Heart right ventricle (tissue), 16 donors: ENCODE measurements around the gene SPC24. TPM values are rescaled to one million over a fixed set of nuclear protein-coding genes. Genes with fewer than 3 reads are reported as not detected.
"Not testable (repeated sequence)": the region's sequence is repeated elsewhere in the genome, so short reads cannot be mapped to it uniquely, and the experiment has no call there.

Source experiments
- ATAC-seq, 8 donors: fragments of 200-7000 bp; cut with Tn5 transposase; one replicate each; pipeline ENCODE4 v1.9.1; 2020; ENCODE audit warnings: mild to moderate bottlenecking in 8 of 8, moderate library complexity in 8 of 8, moderate number of reproducible peaks in 1 of 8
- DNase-seq, 2 donors: peaks; one replicate each; pipeline ENCODE4 v3.0.0-alpha.2; 2020
- H3K27ac ChIP-seq, 10 donors: fragments of 200-600 bp; sonication (generic) in 2 of 10; one replicate each; pipeline versions ENCODE4 v1.5.0 to v1.8.0; 2020 to 2022; ENCODE audit warnings: mild to moderate bottlenecking in 3 of 10
- H3K27me3 ChIP-seq, 7 donors: fragments of 200-600 bp; one replicate each; pipeline ENCODE4 v1.8.0; 2021 to 2022; ENCODE audit warnings: mild to moderate bottlenecking in 2 of 7
- H3K36me3 ChIP-seq, 9 donors: fragments of 200-600 bp; sonication (generic) in 1 of 9; one replicate each; pipeline versions ENCODE4 v1.5.0 to v1.8.0; 2020 to 2022; ENCODE audit warnings: mild to moderate bottlenecking in 2 of 9
- H3K4me1 ChIP-seq, 9 donors: fragments of 200-600 bp; sonication (generic) in 1 of 9; one replicate each; pipeline versions ENCODE4 v1.5.0 to v1.8.0; 2020 to 2022; ENCODE audit warnings: mild to moderate bottlenecking in 4 of 9
- H3K4me3 ChIP-seq, 10 donors: fragments of 200-600 bp; sonication (generic) in 2 of 10; one replicate each; pipeline versions ENCODE4 v1.5.0 to v1.8.0; 2020 to 2022; ENCODE audit warnings: mild to moderate bottlenecking in 7 of 10, moderate library complexity in 2 of 10
- H3K9me3 ChIP-seq, 11 donors: fragments of 200-600 bp in 10 of 11; sonication (generic) in 2 of 11; one replicate each; pipeline versions ENCODE4 v1.5.0 to v1.8.0; 2013 to 2022; ENCODE audit warnings: mild to moderate bottlenecking in 2 of 11, control low read depth in 1 of 11, moderate library complexity in 1 of 11
- CTCF ChIP-seq, 9 donors: fragments of 200-600 bp; sonication (generic) in 2 of 9; IDR thresholded peaks; one replicate each; pipeline versions ENCODE4 v1.5.0 to v1.8.0; 2021 to 2022; ENCODE audit warnings: antibody characterized with exemption in 9 of 9, mild to moderate bottlenecking in 5 of 9, moderate library complexity in 1 of 9
- WGBS, 2 donors: extraction: QIAGEN DNeasy Blood & Tissue Kit; methylation state at CpG; one replicate each; pipeline ENCODE4 v1.1.7; 2013; ENCODE audit warnings: inconsistent platforms in 1 of 2; 5-methylcytosine and 5-hydroxymethylcytosine counted together
- intact Hi-C, 10 donors: fragments of 100-400 bp; cut with DNase I; formaldehyde crosslinking; loops; one replicate each; pipeline versions ENCODE4 v1.11.1 to v1.14.2; 2022
- polyA plus RNA-seq, 2 donors: library from polyadenylated mRNA; stranded (reverse); fragments of 200-250 nt; gene quantifications; one replicate each; pipeline ENCODE4 v1.2.3, GENCODE V29; 2013
- total RNA-seq, 10 donors: library from RNA; stranded (reverse); fragmentation: NEBNext Ultra II Directional in 3 of 10; extraction: Animal tissue kit (Norgen Biotek cat#: 25700) in 3 of 10; gene quantifications; one replicate each; pipeline versions ENCODE4 v1.2.1 to v1.2.4, GENCODE V29; 2021 to 2023
- donor health status: Arrhythmogenic right ventricular cardiomyopathy.
- donor health status: ischemic (EF 13 %, LVEDD 7.1; RV severe dilation, severe dysfunction).
- donor health status: healthy with polysubstance abuse.
- donor health status: DM: no; HTN: yes; CAD: no.
- donor health status: DM: no; HTN: no; CAD: no.
- donor health status: ischemic (EF 25% LVEDD 6.9; RV normal size, moderate dysfunction).
- donor health status: ischemic (EF 25% LVEDD 5.7; RV mildly dilated, moderate dysfunction).
- donor health status: healthy.
- donor health status: DM: yes; HTN: yes; CAD: no.
- donor health status: Ischemic cardiomyopathy.
- donor health status: ischemic (EF 35%, LVEDD 5.7; RV mildly dilated, moderate dysfunction).
- donor health status: nonischemic (EF 11% LVEDD 7.7; RV severe dilation, severe dysfunction).
- donor health status: DM: yes; HTN: yes; CAD: no.
- donor health status: PGD.
- donor health status: ischemic (EF 29% LVEDD 5.4; RV normal size, mild dysfunction).
- donor health status: nonischemic (EF 23%, LVEDD 6.1; RV moderate dilation, normal function).

The SPC24 gene
- total and polyA plus RNA-seq, 12 donors, result 0.93 to 8.5 (median 3.2) TPM

DNA sequence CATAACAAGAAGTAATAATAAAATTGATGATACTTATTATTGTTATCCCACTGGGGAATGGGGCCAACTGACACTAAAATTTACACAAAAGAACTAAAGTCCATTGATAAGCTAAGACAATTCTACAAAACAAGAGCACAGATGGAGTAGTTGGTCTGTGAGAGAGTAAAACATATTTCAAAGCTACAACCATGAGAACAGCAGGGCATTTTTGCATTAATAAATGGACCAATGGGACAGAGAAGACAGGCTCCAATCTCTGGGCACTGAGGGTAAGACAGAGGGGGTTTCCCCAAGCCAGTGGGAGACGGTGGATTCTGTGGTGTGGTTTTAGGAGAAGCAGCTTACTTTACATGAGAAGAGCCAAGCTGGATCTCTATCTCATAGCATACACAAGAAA is 27.4 kb upstream of the SPC24 start:
- ATAC-seq (no peak), DNase-seq (no peak)
- intact Hi-C loops, result no loop called here
- Histone ChIP-seq H3K9me3 (peaks cover 0 to 5% (median 0%) of the 10 kb centered on the region in 11 donors), H3K4me1 (peaks cover 8 to 64% (median 41%) of the 10 kb centered on the region in 9 donors), H3K27ac (peak overlapping the region in 1 of 10 donors; percentile 13), H3K4me3 (no peak overlapping the region), H3K36me3 (peaks cover 0 to 95% (median 42%) of the 10 kb centered on the region in 9 donors), H3K27me3 (no peaks in the 10 kb centered on the region)
- WGBS, 2 donors, result 93 to 98% methylated on average over 1 of the region's 1 CpG
- TF ChIP-seq CTCF (IDR thresholded peaks at IDR 0.05), result no peak

DNA sequence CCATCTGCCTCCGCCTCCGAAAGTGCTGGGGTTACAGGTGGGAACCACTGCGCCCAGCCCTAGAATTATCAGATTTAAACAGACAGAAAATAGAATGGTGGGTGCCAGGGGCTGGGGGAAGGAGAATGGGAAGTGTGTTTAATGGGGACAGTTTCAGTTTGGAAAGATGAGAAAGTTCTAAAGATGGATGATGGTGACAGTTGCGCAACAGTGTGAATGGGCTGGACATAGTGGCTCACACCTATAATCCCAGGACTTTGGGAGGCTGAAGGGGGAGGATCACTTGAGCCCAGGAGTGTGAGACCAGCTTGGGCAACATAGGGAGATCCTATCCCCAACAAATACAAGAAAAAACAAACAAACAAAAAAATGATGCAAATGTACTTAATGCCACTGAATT is 25.9 kb upstream of the SPC24 start:
- DNase-seq (no peak), ATAC-seq (no peak)
- Histone ChIP-seq H3K27me3 (no peaks in the 10 kb centered on the region), H3K9me3 (peaks cover 0 to 5% (median 0%) of the 10 kb centered on the region in 11 donors), H3K36me3 (peaks cover 3 to 95% (median 50%) of the 10 kb centered on the region in 9 donors), H3K4me3 (no peak overlapping the region), H3K4me1 (peaks cover 8 to 53% (median 34%) of the 10 kb centered on the region in 9 donors), H3K27ac (peak overlapping the region in 4 of 10 donors; percentile 20 to 77 (median 24))
- no peak for TF ChIP-seq CTCF (IDR thresholded peaks at IDR 0.05)
- WGBS, 2 donors, result 91 to 93% methylated on average over 4 of the region's 4 CpGs
- intact Hi-C loops, result no loop called here

GRCh38 chr19:11180975-11181374 is 25.4 kb upstream of the SPC24 start:
- Histone ChIP-seq H3K27ac (peak overlapping the region in 6 of 10 donors; percentile 24 to 77 (median 56)), H3K4me1 (peaks cover 8 to 51% (median 33%) of the 10 kb centered on the region in 9 donors), H3K36me3 (peaks cover 3 to 95% (median 50%) of the 10 kb centered on the region in 9 donors)
- intact Hi-C loops, H3K4me3 ChIP-seq, DNase-seq, H3K27me3 ChIP-seq, H3K9me3 ChIP-seq: not testable (repeated sequence)
- 73 to 75% methylated on average over 8 of the region's 8 CpGs for WGBS, 2 donors
- ATAC-seq, result peak in 2 of 8 donors; percentile 17 to 36

DNA sequence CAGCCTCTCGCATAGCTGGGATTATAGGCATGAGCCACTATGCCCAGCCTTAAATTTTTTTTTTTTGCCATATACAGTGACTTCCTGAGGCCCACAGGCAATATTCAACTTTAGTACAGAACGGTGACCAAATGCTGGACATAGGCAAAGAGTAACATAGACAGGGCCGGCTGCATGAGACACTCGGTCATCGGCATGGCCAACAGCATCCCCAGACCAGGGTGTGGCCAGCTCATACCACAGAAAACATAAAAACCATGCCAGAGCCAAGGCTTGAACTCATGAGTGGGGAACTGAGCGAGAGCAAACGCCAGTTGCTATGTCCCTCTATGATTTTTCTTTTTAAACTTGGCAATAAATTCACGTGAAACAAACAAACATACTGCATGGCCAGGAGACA is 24.8 kb upstream of the SPC24 start:
- H3K36me3 ChIP-seq, result peaks cover 3 to 95% (median 51%) of the 10 kb centered on the region in 9 donors
- peak overlapping the region in 9 of 10 donors; percentile 24 to 77 (median 56) for H3K27ac ChIP-seq
- WGBS, 2 donors, result 48 to 49% methylated on average over 8 of the region's 8 CpGs
- peaks cover 0 to 5% (median 0%) of the 10 kb centered on the region in 11 donors for H3K9me3 ChIP-seq
- intact Hi-C loops, result no loop called here
- H3K27me3 ChIP-seq, result no peaks in the 10 kb centered on the region
- TF ChIP-seq CTCF (IDR thresholded peaks at IDR 0.05), result no peak
- DNase-seq (no peak), ATAC-seq (peak in 5 of 8 donors; percentile 21 to 58 (median 38))
- H3K4me1 ChIP-seq, result peaks cover 8 to 47% (median 30%) of the 10 kb centered on the region in 9 donors
- no peak overlapping the region for H3K4me3 ChIP-seq

DNA sequence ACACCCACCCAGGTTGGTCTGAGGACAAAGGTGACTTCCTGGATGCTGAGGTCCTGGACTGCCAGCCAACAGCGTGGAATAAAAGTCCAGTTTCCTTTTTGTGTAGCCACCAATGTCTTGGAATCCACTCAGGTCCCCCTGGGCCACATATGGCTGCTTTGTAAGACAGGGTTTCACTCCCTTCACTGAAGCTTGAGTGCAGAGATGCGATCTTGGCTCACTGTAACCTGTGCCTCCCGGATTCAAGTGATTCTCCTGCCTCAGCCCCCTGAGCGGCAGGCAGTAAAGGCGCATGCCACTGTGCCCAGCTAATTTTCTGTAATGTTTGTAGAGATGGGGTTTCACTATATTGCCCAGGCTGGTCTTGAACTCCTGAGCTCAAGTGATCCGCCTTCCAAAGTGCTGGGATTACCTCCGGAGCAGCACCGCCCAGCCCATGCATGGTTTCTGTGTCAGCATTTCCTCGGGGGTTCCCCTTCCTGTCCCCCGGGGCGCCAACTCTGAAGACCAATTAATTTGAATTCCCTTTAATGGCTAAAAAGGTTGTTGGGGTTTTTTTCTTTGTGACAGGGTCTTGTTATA is 24.2 kb upstream of the SPC24 start:
- intact Hi-C loops, result no loop called here
- H3K9me3 ChIP-seq, result peaks cover 0 to 5% (median 0%) of the 10 kb centered on the region in 11 donors

GRCh38 chr19:11179145-11179465 is 23.5 kb upstream of the SPC24 start:
- peaks cover 8 to 36% (median 25%) of the 10 kb centered on the region in 9 donors for H3K4me1 ChIP-seq
- peaks cover 4 to 95% (median 55%) of the 10 kb centered on the region in 9 donors for H3K36me3 ChIP-seq

More for the DNA sequence above, 24.2 kb upstream of the SPC24 start:
- no peak for DNase-seq
- peaks cover 8 to 43% (median 25%) of the 10 kb centered on the region in 9 donors for H3K4me1 ChIP-seq
- peak in 7 of 8 donors; percentile 31 to 53 (median 42) for ATAC-seq
- 48 to 57% methylated on average over 11 of the region's 11 CpGs for WGBS, 2 donors
- TF ChIP-seq CTCF (IDR thresholded peaks at IDR 0.05), result no peak
- peak overlapping the region in 1 of 10 donors; percentile 0 for H3K4me3 ChIP-seq
- H3K36me3 ChIP-seq, result peaks cover 3 to 95% (median 48%) of the 10 kb centered on the region in 9 donors
- no peaks in the 10 kb centered on the region for H3K27me3 ChIP-seq
- H3K27ac ChIP-seq, result peak overlapping the region in 9 of 10 donors; percentile 24 to 77 (median 57)

More at GRCh38 chr19:11179145-11179465, 23.5 kb upstream of the SPC24 start:
- H3K27ac ChIP-seq, result peak overlapping the region in 8 of 10 donors; percentile 42 to 77 (median 58)
- ATAC-seq, H3K27me3 ChIP-seq, H3K9me3 ChIP-seq, intact Hi-C loops, DNase-seq: not testable (repeated sequence)
- 88 to 89% methylated on average over 9 of the region's 9 CpGs for WGBS, 2 donors
- peak overlapping the region in 1 of 10 donors; percentile 0 for H3K4me3 ChIP-seq
